Mesothelial cell of epicardium (in vitro differentiated cells): ENCODE data around the gene ATF1. TPM values are rescaled to one million over a fixed set of nuclear protein-coding genes. Genes with fewer than 3 reads are reported as not detected.
"Not testable (repeated sequence)": the region's sequence is repeated elsewhere in the genome, so short reads cannot be mapped to it uniquely, and the experiment has no call there.

Experiments
- DNase-seq, 2 experiments: peaks; one replicate each; pipeline ENCODE4 v3.0.0; 2021; ENCODE audit warnings: low spot score in 2 of 2; ENCODE audit not compliant: unreplicated experiment in 2 of 2
- H3K27ac Mint-ChIP-seq: 2 replicates; pipeline ENCODE4 v1.8.0; 2021; ENCODE audit warnings: mixed read lengths
- H3K27me3 Mint-ChIP-seq: 2 replicates; pipeline ENCODE4 v1.8.0; 2021; ENCODE audit warnings: low read depth, mixed read lengths
- H3K36me3 Mint-ChIP-seq: 2 replicates; pipeline ENCODE4 v1.8.0; 2021; ENCODE audit warnings: mixed read lengths
- H3K4me1 Mint-ChIP-seq: 2 replicates; pipeline ENCODE4 v1.8.0; 2021; ENCODE audit warnings: mixed read lengths
- H3K4me3 Mint-ChIP-seq: 2 replicates; pipeline ENCODE4 v1.8.0; 2021; ENCODE audit warnings: mild to moderate bottlenecking, moderate library complexity, mixed read lengths
- H3K9me3 Mint-ChIP-seq: 2 replicates; pipeline ENCODE4 v1.8.0; 2021; ENCODE audit warnings: mixed read lengths
- total RNA-seq: library from RNA; stranded (reverse); gene quantifications from 3 replicates; pipeline ENCODE4 v1.2.1, GENCODE V29; 2021
- TF ChIP-seq, protein P1 (sequence below): fragments of 200-600 bp; sonication (generic); IDR thresholded peaks from one replicate; pipeline ENCODE4 v1.5.0; 2021; ENCODE audit warnings: antibody characterized with exemption; ENCODE audit not compliant: unreplicated experiment

ATF1 gene
- total RNA-seq, 1 donor from 2014 or later, result 27.9 TPM

DNA sequence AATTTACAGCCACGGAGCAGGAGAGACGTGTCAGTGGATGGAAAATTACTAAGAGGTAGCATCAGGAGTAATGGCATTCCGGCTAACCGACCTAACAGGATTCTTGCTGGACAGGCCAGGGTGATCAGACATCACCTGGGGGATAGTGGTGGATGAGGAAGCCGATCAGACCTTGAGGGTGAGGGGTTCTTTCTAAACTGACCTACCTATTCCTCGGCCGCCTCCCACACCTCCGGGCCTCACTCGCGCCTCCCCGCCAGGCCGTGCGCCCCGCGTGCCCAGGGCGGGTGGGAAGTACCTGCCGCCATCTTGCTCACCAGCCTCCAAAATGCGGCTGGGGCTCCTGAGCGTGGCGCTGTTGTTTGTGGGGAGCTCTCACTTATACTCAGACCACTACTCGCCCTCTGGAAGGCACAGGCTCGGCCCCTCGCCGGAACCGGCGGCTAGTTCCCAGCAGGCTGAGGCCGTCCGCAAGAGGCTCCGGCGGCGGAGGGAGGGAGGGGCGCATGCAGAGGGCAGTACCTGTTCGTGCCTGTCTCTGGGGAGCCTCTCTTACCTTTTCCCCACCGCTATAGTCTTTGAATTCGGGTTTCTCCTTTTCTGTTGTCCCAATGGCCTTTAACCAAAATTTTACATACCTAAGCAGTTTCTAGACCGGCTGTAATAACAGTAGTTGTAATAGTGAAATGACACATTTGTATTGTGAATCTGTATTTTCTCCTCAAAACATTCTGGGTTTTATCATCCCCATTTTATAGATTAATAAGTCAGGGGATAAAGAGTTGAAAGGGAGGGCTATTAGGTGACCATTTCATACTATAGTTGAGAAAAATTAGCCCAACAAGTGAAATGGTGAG is 79.0 kb downstream of the ATF1 start, which contains the start of gene TMPRSS12:
Gene TMPRSS12 (plus strand): TSS at position 290 of the 857 bp plus-strand sequence. CDS start 39 bp downstream, at position 329.
- Mint-ChIP-seq H3K27ac (peak within 1 kb of the TSS; percentile 86), H3K36me3 (peaks cover 7% of the 10 kb centered on the region), H3K9me3 (peaks cover 13% of the 10 kb centered on the region), H3K4me1 (peaks cover 24% of the 10 kb centered on the region), H3K4me3 (peak within 1 kb of the TSS; percentile 61), H3K27me3 (no peaks in the 10 kb centered on the region)
- TF ChIP-seq, protein P1, sequence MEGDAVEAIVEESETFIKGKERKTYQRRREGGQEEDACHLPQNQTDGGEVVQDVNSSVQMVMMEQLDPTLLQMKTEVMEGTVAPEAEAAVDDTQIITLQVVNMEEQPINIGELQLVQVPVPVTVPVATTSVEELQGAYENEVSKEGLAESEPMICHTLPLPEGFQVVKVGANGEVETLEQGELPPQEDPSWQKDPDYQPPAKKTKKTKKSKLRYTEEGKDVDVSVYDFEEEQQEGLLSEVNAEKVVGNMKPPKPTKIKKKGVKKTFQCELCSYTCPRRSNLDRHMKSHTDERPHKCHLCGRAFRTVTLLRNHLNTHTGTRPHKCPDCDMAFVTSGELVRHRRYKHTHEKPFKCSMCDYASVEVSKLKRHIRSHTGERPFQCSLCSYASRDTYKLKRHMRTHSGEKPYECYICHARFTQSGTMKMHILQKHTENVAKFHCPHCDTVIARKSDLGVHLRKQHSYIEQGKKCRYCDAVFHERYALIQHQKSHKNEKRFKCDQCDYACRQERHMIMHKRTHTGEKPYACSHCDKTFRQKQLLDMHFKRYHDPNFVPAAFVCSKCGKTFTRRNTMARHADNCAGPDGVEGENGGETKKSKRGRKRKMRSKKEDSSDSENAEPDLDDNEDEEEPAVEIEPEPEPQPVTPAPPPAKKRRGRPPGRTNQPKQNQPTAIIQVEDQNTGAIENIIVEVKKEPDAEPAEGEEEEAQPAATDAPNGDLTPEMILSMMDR, result no peak
- peak; percentile 23 to 55 for DNase-seq

DNA sequence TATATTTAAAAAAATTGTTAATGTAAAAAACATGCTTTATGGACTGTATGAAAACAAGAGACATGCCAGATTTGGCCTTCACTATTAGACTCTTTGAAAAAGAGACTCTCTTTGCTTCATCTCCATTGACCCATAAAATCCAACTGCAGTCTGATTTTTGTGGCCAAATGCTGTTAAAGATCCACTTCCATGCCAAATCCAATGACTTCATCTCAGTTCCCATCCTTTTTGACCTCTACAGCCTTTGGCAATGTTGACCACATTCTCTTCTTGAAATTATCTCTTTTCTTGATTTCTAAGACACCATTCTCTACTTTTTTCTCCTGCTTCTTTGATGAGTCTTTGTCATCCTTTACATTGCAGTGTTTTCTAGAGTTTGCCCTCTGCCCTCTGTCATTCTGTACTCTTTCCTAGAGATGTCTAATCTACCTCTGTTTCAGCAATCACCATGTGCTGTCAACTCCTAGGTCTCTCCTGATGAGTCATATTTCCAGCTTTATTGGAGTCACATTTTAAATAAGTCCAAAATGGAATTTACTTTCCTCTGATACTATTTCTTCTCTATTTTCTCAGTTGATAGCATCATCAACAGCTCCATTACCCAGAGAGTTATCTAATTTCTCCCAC is 81.2 kb downstream of the ATF1 start:
- Mint-ChIP-seq H3K9me3 (peaks cover 13% of the 10 kb centered on the region), H3K27me3 (no peaks in the 10 kb centered on the region), H3K4me1 (peaks cover 13% of the 10 kb centered on the region), H3K4me3 (no peak overlapping the region), H3K36me3 (peaks cover 7% of the 10 kb centered on the region), H3K27ac (no peak overlapping the region)
- DNase-seq, result no peak
- TF ChIP-seq, protein P1, result no peak

GRCh38 chr12:50848963-50849362 is 85.1 kb downstream of the ATF1 start:
- TF ChIP-seq, protein P1, result no peak
- Mint-ChIP-seq H3K27me3 (no peaks in the 10 kb centered on the region), H3K4me3 (no peak overlapping the region), H3K4me1 (no peaks in the 10 kb centered on the region), H3K36me3 (peaks cover 9% of the 10 kb centered on the region), H3K27ac (no peak overlapping the region), H3K9me3 (peaks cover 35% of the 10 kb centered on the region)
- no peak for DNase-seq

DNA sequence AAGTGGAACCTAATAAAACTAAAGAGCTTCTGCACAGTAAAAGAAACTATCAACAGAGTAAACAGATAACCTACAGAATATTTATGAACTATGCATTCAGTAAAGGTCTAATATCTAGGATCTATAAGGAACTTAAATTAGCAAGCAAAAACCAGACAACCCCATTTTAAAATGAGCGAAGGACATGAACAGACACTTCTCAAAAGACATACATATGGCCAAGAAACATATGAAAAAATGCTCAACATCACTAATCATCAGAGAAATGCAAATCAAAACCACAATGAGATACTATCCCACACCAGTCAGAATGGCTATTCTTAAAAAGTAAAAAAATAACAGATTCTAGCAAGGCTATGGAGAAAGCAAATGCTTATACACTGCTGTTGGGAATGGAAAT is 91.3 kb downstream of the ATF1 start:
- H3K27ac Mint-ChIP-seq, H3K27me3 Mint-ChIP-seq: not testable (repeated sequence)
- H3K9me3 Mint-ChIP-seq, result peaks cover 52% of the 10 kb centered on the region

DNA sequence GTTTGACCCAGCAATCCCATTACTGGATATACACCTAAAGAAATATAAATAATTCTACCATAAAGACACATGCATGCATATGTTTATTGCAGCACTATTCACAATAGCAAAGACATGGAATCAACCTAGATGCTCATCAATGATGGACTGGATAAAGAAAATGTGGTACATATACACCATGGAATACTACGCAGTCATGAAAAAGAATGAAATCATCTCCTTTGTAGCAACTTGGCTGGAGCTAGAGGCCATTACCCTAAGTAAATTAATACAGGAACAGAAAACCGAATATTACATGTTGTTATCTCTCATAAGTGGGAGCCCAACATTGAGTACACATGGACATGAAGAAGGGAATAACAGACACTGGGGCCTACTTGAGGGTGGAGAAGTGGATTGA is 91.8 kb downstream of the ATF1 start:
- Mint-ChIP-seq H3K9me3 (peaks cover 50% of the 10 kb centered on the region), H3K36me3 (peaks cover 11% of the 10 kb centered on the region)
- H3K4me1 Mint-ChIP-seq, H3K27me3 Mint-ChIP-seq, H3K4me3 Mint-ChIP-seq, DNase-seq, H3K27ac Mint-ChIP-seq: not testable (repeated sequence)

More for the DNA sequence above, 91.3 kb downstream of the ATF1 start:
- H3K36me3 Mint-ChIP-seq, result peaks cover 11% of the 10 kb centered on the region
- not testable (repeated sequence) for H3K4me3 Mint-ChIP-seq, DNase-seq, H3K4me1 Mint-ChIP-seq

DNA sequence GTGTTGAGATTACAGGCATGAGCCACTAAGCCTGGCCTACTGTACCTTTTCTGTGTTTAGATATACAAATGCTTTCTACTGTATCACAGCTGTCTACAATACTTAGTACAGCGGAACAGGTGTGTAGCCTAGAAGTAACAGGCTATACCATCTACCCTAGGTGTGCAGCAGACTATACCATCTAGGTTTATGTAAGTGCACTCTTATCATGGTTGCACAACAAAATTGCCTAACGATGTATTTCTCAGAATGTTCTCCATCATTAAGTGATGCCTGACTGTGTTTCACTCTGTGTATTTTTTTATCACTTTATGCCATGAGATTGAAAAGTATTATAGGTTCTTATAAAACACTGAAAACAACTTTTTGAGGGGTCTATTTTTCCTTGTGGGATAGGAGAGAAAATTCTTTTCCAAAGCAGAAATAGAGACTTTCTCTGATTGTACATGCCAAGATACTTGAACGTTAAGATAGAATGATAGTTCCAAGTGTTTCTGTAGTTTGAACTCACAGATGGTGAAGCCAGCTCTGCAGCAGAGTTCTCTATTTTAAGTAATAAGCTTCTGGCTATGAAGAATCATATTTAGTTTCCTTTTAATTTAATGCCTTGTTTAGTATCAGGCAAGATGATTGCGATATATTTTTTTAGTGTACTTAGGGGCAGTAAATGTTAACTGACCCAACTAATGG is 95.9 kb downstream of the ATF1 start:
- Mint-ChIP-seq H3K36me3 (peaks cover 2% of the 10 kb centered on the region), H3K27ac (no peak overlapping the region), H3K4me3 (no peak overlapping the region), H3K27me3 (no peaks in the 10 kb centered on the region), H3K9me3 (peaks cover 14% of the 10 kb centered on the region), H3K4me1 (no peaks in the 10 kb centered on the region)
- no peak for DNase-seq
- TF ChIP-seq, protein P1, result no peak
